Activated CD4-positive, CD25-positive, alpha-beta regulatory T cell treated with anti-CD3 and anti-CD28 coated beads, Interleukin-2, amount 50 U/mL, for 16 hours (primary cell): Measurements from ENCODE around the gene DEFB131B.
"Not testable (repeated sequence)": the region's sequence is repeated elsewhere in the genome, so short reads cannot be mapped to it uniquely, and the experiment has no call there.

Source experiments
- DNase-seq: peaks from one replicate; pipeline ENCODE4 v3.0.0-alpha.2; 2020; ENCODE audit warnings: low read depth, low spot score

Gene DEFB131B

GRCh38 chr11:71878059-71878458, at the start of gene DEFB131B:
Gene DEFB131B, plus strand, starts transcription at chr11:71878453. Its CDS starts 0 bp downstream, at chr11:71878453.
- DNase-seq: not testable (repeated sequence)

GRCh38 chr11:71829247-71829646, 49.0 kb upstream of the DEFB131B start:
- DNase-seq: not testable (repeated sequence)

- DNase-seq: not testable (repeated sequence)
Observed at GRCh38 chr11:71829686-71830085, 48.6 kb upstream of the DEFB131B start.

GRCh38 chr11:71832811-71833210, 45.4 kb upstream of the DEFB131B start, which contains the start of gene DEFB108B:
Gene DEFB108B, plus strand, starts transcription at chr11:71833200. Its CDS starts 0 bp downstream, at chr11:71833200.
- not testable (repeated sequence) for DNase-seq

- DNase-seq: not testable (repeated sequence)
Observed at GRCh38 chr11:71842720-71843119, 35.5 kb upstream of the DEFB131B start.

GRCh38 chr11:71843355-71843754, 34.9 kb upstream of the DEFB131B start:
- not testable (repeated sequence) for DNase-seq

GRCh38 chr11:71843858-71844257, 34.4 kb upstream of the DEFB131B start:
- DNase-seq: no peak

GRCh38 chr11:71853895-71854294, 24.4 kb upstream of the DEFB131B start:
- DNase-seq: not testable (repeated sequence)

GRCh38 chr11:71855880-71856279, 22.4 kb upstream of the DEFB131B start:
- DNase-seq: not testable (repeated sequence)

- not testable (repeated sequence) for DNase-seq
Observed at GRCh38 chr11:71860835-71861234, 17.4 kb upstream of the DEFB131B start.

- DNase-seq: not testable (repeated sequence)
Observed at GRCh38 chr11:71863978-71864627, 14.2 kb upstream of the DEFB131B start.

- not testable (repeated sequence) for DNase-seq
Observed at GRCh38 chr11:71867209-71867608, 11.0 kb upstream of the DEFB131B start.

GRCh38 chr11:71869931-71870330, 8.3 kb upstream of the DEFB131B start:
- not testable (repeated sequence) for DNase-seq

- DNase-seq: not testable (repeated sequence)
Observed at GRCh38 chr11:71870661-71871060, 7.6 kb upstream of the DEFB131B start.

GRCh38 chr11:71876262-71876661, 2.0 kb upstream of the DEFB131B start:
- DNase-seq: not testable (repeated sequence)

GRCh38 chr11:71885806-71886205, 7.6 kb downstream of the DEFB131B start:
- not testable (repeated sequence) for DNase-seq

GRCh38 chr11:71888335-71889010, 10.2 kb downstream of the DEFB131B start:
- not testable (repeated sequence) for DNase-seq

GRCh38 chr11:71889181-71889872, 11.1 kb downstream of the DEFB131B start:
- DNase-seq: not testable (repeated sequence)

- DNase-seq: no peak
Observed at GRCh38 chr11:71895961-71896360, 17.7 kb downstream of the DEFB131B start.

- DNase-seq: not testable (repeated sequence)
Observed at GRCh38 chr11:71901137-71901536, 22.9 kb downstream of the DEFB131B start.

GRCh38 chr11:71908218-71908617, 30.0 kb downstream of the DEFB131B start:
- no peak for DNase-seq

- DNase-seq: not testable (repeated sequence)
Observed at GRCh38 chr11:71910775-71911174, 32.5 kb downstream of the DEFB131B start.
